H9 (cell line): Measurements from ENCODE around the gene CD247. TPM values are rescaled to one million over a fixed set of nuclear protein-coding genes. Genes with fewer than 3 reads are reported as not detected.

ENCODE experiments used
- DNase-seq: peaks from one replicate; pipeline ENCODE4 v3.0.0-alpha.2; 2017
- H2AFZ ChIP-seq: one replicate; pipeline ENCODE4 v1.6.1; 2013; ENCODE audit warnings: mild to moderate bottlenecking, low read length, control low read depth, moderate library complexity
- H2AK5ac ChIP-seq: 2 replicates; pipeline ENCODE4 v1.6.1; 2013; ENCODE audit warnings: low read length, control low read depth, mixed read lengths; ENCODE audit not compliant: insufficient read length
- H2BK120ac ChIP-seq: one replicate; pipeline ENCODE4 v1.6.1; 2013; ENCODE audit warnings: low read depth, mild to moderate bottlenecking, low read length, control low read depth, inconsistent platforms; ENCODE audit not compliant: poor library complexity, severe bottlenecking
- H2BK12ac ChIP-seq: 2 replicates; pipeline ENCODE4 v1.6.1; 2013; ENCODE audit warnings: low read length, control low read depth, mixed read lengths, low read depth; ENCODE audit not compliant: insufficient read length
- H2BK15ac ChIP-seq: 2 replicates; pipeline ENCODE4 v1.6.1; 2013; ENCODE audit warnings: low read depth, low read length, control low read depth
- H2BK20ac ChIP-seq: one replicate; pipeline ENCODE4 v1.6.1; 2013; ENCODE audit warnings: low read depth, mild to moderate bottlenecking, low read length, control low read depth, inconsistent platforms; ENCODE audit not compliant: poor library complexity, severe bottlenecking
- H2BK5ac ChIP-seq: 2 replicates; pipeline ENCODE4 v1.6.1; 2013; ENCODE audit warnings: low read length, control low read depth, mixed read lengths; ENCODE audit not compliant: insufficient read length
- H3K14ac ChIP-seq: 2 replicates; pipeline ENCODE4 v1.6.1; 2013; ENCODE audit warnings: low read length, control low read depth; ENCODE audit not compliant: insufficient read depth
- H3K18ac ChIP-seq: 2 replicates; pipeline ENCODE4 v1.6.1; 2013; ENCODE audit warnings: low read depth, mild to moderate bottlenecking, mixed read lengths, low read length, control low read depth; ENCODE audit not compliant: insufficient read length
- H3K23ac ChIP-seq: 2 replicates; pipeline ENCODE4 v1.6.1; 2013; ENCODE audit warnings: low read length, control low read depth, mixed read lengths, low read depth; ENCODE audit not compliant: insufficient read length
- H3K23me2 ChIP-seq: 2 replicates; pipeline ENCODE4 v1.6.1; 2013; ENCODE audit warnings: low read depth, mild to moderate bottlenecking, mixed read lengths, low read length, control low read depth; ENCODE audit not compliant: insufficient read length, poor library complexity, severe bottlenecking
- H3K27ac ChIP-seq: 2 replicates; pipeline ENCODE4 v1.5.1; 2013; ENCODE audit warnings: low read length, control low read depth, mixed read lengths, low read depth; ENCODE audit not compliant: insufficient read length
- H3K27me3 ChIP-seq: 2 replicates; pipeline ENCODE4 v1.6.1; 2013; ENCODE audit warnings: low read length, control low read depth, inconsistent platforms; ENCODE audit not compliant: insufficient read depth
- H3K4ac ChIP-seq: 2 replicates; pipeline ENCODE4 v1.6.1; 2013; ENCODE audit warnings: low read depth, mild to moderate bottlenecking, control low read depth, inconsistent platforms, low read length, moderate library complexity
- H3K4me1 ChIP-seq: 2 replicates; pipeline ENCODE4 v1.6.1; 2013; ENCODE audit warnings: low read length, control low read depth, inconsistent platforms; ENCODE audit not compliant: insufficient read depth
- H3K4me2 ChIP-seq: 2 replicates; pipeline ENCODE4 v1.6.1; 2013; ENCODE audit warnings: low read length, control low read depth, mixed read lengths; ENCODE audit not compliant: insufficient read length, insufficient read depth
- H3K56ac ChIP-seq: 2 replicates; pipeline ENCODE4 v1.6.1; 2013; ENCODE audit warnings: low read depth, mild to moderate bottlenecking, mixed read lengths, low read length, control low read depth; ENCODE audit not compliant: insufficient read length
- H3K79me1 ChIP-seq: 2 replicates; pipeline ENCODE4 v1.6.1; 2013; ENCODE audit warnings: low read depth, mild to moderate bottlenecking, moderate library complexity, low read length, control low read depth, inconsistent platforms; ENCODE audit not compliant: insufficient read depth, poor library complexity, severe bottlenecking
- H3K79me2 ChIP-seq: 2 replicates; pipeline ENCODE4 v1.6.1; 2013; ENCODE audit warnings: low read length, control low read depth, inconsistent platforms; ENCODE audit not compliant: insufficient read depth
- H3K9ac ChIP-seq: 2 replicates; pipeline ENCODE4 v1.6.1; 2013; ENCODE audit warnings: low read length, control low read depth, mixed read lengths; ENCODE audit not compliant: insufficient read length; ENCODE audit errors: extremely low read depth
- H3K9me3 ChIP-seq: one replicate; pipeline ENCODE4 v1.6.1; 2013; ENCODE audit warnings: low read depth, low read length, inconsistent platforms; ENCODE audit not compliant: control insufficient read depth
- H3T11ph ChIP-seq: one replicate; pipeline ENCODE4 v1.6.1; 2013; ENCODE audit warnings: mild to moderate bottlenecking, low read length, control low read depth, inconsistent platforms
- H4K20me1 ChIP-seq: one replicate; pipeline ENCODE4 v1.6.1; 2013; ENCODE audit not compliant: control insufficient read depth, insufficient read length, insufficient read depth
- H4K5ac ChIP-seq: 2 replicates; pipeline ENCODE4 v1.6.1; 2013; ENCODE audit warnings: low read depth, mild to moderate bottlenecking, mixed read lengths, low read length, control low read depth; ENCODE audit not compliant: insufficient read length
- H4K8ac ChIP-seq: replicated peaks from 2 replicates; pipeline ENCODE4 v1.6.1; 2013; ENCODE audit warnings: low read length, control low read depth, mixed read lengths, low read depth; ENCODE audit not compliant: insufficient read length
- H4K91ac ChIP-seq: 2 replicates; pipeline ENCODE4 v1.6.1; 2013; ENCODE audit warnings: low read depth, mild to moderate bottlenecking, moderate library complexity, mixed read lengths, low read length, control low read depth; ENCODE audit not compliant: insufficient read length
- H3K27ac Mint-ChIP-seq, 3 experiments: 2 replicates in 2 of 3; 3 replicates in 1 of 3; pipeline ENCODE4 v1.8.0; 2020 to 2021; ENCODE audit warnings: mixed read lengths in 3 of 3, mild to moderate bottlenecking in 1 of 3, moderate library complexity in 1 of 3
- H3K27me3 Mint-ChIP-seq: 2 replicates; pipeline ENCODE4 v1.8.0; 2021; ENCODE audit warnings: low read depth, mild to moderate bottlenecking, moderate library complexity, mixed read lengths
- H3K36me3 Mint-ChIP-seq, 3 experiments: 2 replicates in 2 of 3; 3 replicates in 1 of 3; pipeline ENCODE4 v1.8.0; 2020 to 2021; ENCODE audit warnings: low read depth in 3 of 3, mixed read lengths in 3 of 3; ENCODE audit not compliant: insufficient read depth in 1 of 3
- H3K4me1 Mint-ChIP-seq, 2 experiments: 2 replicates each; pipeline ENCODE4 v1.8.0; 2020; ENCODE audit warnings: mixed read lengths in 2 of 2
- H3K4me3 Mint-ChIP-seq, 2 experiments: 2 replicates in 1 of 2; 3 replicates in 1 of 2; pipeline ENCODE4 v1.8.0; 2020 to 2021; ENCODE audit warnings: mild to moderate bottlenecking in 2 of 2, mixed read lengths in 2 of 2, moderate library complexity in 1 of 2
- H3K9me3 Mint-ChIP-seq, 2 experiments: 2 replicates in 1 of 2; 3 replicates in 1 of 2; pipeline ENCODE4 v1.8.0; 2020; ENCODE audit warnings: mild to moderate bottlenecking in 2 of 2, mixed read lengths in 2 of 2, moderate library complexity in 1 of 2
- WGBS: extraction: QIAGEN DNeasy Blood & Tissue Kit; methylation state at CpG from one replicate; pipeline ENCODE4 v1.1.7; 2013; ENCODE audit warnings: missing lambda C conversion rate, low lambda C conversion rate, mixed read lengths; ENCODE audit not compliant: insufficient read length; ENCODE audit errors: extremely low coverage; 5-methylcytosine and 5-hydroxymethylcytosine counted together
- total RNA-seq: library from RNA; stranded (reverse); gene quantifications from 2 replicates; pipeline ENCODE4 v1.2.1, GENCODE V29; 2021
- TF ChIP-seq, protein P1 (sequence below): fragments of 200-600 bp; sonication (generic); conservative IDR thresholded peaks from 3 replicates; pipeline ENCODE4 v1.8.0; 2021; ENCODE audit warnings: antibody characterized with exemption, mild to moderate bottlenecking

The CD247 gene
- total RNA-seq, 1 experiment from 2014 or later, result 1.2 TPM

DNA sequence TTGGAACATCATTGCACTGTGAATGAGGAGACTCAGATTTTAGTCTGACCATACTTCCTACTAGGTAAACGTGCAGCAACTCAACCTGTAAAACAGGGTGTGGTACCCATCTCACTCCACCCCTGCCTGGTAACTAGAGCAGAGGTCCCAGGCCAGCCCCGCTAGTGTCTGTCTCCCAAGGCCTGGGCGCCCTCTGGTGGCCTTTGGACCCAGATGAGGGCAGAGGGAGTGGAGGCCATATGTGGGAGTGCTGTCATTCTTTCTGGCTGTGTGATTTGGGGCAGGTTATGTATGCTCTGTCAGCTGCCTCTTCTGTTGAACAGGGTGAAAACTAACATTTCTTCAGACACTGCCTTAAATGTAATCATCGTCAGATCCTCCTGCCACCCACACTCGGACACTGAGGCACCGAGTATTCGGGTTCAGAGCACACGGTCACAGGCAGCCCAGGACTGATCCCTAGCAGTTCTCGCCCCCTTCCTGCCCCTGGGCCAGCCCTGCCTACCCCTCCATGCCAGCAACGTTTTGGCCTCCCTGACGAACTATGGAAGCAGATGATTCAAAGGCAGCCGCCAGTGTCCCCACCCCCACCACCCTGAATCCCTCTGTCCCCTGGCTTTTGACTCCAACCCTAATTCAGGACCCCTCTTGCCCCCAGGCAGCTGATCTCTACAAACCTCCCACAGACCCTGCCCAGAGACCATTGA is 76.0 kb downstream of the CD247 start:
- no peak overlapping the region for H2BK120ac ChIP-seq
- H3K4me2 ChIP-seq, result no peak overlapping the region
- peak; percentile 87 for DNase-seq
- no peak overlapping the region for H4K5ac ChIP-seq
- H3K9me3 ChIP-seq, result no peaks in the 10 kb centered on the region
- peaks cover 6% of the 10 kb centered on the region for H3K23me2 ChIP-seq
- no peak overlapping the region for H3K56ac ChIP-seq
- H3T11ph ChIP-seq, result no peak overlapping the region
- no peak overlapping the region for H2BK20ac ChIP-seq
- H2AFZ ChIP-seq, result no peak overlapping the region
- no peak overlapping the region for H3K9ac ChIP-seq
- Mint-ChIP-seq H3K36me3 (no peaks in the 10 kb centered on the region; a peak in 1 of 7 replicates), H3K27ac (no peak overlapping the region; a peak in 1 of 7 replicates), H3K27me3 (peaks cover 46% of the 10 kb centered on the region), H3K4me3 (no peak overlapping the region; a peak in 1 of 5 replicates), H3K4me1 (peaks cover 13 to 17% of the 10 kb centered on the region in 2 experiments), H3K9me3 (no peaks in the 10 kb centered on the region)
- no peak overlapping the region for H3K14ac ChIP-seq
- H3K79me1 ChIP-seq, result no peaks in the 10 kb centered on the region
- no peak overlapping the region for H2BK5ac ChIP-seq
- H3K27me3 ChIP-seq, result peaks cover 10% of the 10 kb centered on the region; the same call in 1 of the 2 replicates
- no peak overlapping the region for H3K18ac ChIP-seq
- 0 out of 2 replicates have a peak, but pooled peaks cover 4% of the 10 kb centered on the region for H3K4me1 ChIP-seq
- no peak overlapping the region for H4K91ac ChIP-seq
- H2AK5ac ChIP-seq, result no peak overlapping the region
- H2BK12ac ChIP-seq, result no peak overlapping the region
- no peak overlapping the region for H3K27ac ChIP-seq
- H2BK15ac ChIP-seq, result no peak overlapping the region
- TF ChIP-seq, protein P1, sequence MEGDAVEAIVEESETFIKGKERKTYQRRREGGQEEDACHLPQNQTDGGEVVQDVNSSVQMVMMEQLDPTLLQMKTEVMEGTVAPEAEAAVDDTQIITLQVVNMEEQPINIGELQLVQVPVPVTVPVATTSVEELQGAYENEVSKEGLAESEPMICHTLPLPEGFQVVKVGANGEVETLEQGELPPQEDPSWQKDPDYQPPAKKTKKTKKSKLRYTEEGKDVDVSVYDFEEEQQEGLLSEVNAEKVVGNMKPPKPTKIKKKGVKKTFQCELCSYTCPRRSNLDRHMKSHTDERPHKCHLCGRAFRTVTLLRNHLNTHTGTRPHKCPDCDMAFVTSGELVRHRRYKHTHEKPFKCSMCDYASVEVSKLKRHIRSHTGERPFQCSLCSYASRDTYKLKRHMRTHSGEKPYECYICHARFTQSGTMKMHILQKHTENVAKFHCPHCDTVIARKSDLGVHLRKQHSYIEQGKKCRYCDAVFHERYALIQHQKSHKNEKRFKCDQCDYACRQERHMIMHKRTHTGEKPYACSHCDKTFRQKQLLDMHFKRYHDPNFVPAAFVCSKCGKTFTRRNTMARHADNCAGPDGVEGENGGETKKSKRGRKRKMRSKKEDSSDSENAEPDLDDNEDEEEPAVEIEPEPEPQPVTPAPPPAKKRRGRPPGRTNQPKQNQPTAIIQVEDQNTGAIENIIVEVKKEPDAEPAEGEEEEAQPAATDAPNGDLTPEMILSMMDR, result peak; percentile 93
- H3K23ac ChIP-seq, result no peak overlapping the region
- WGBS, result no CpG with 5 or more reads among the region's 12 CpGs
- H4K20me1 ChIP-seq, result no peaks in the 10 kb centered on the region
- H3K4ac ChIP-seq, result no peak overlapping the region
- no peak overlapping the region for H4K8ac ChIP-seq
- no peaks in the 10 kb centered on the region for H3K79me2 ChIP-seq
